ENCODE data around the gene PCGF2. TPM values are rescaled to one million over a fixed set of nuclear protein-coding genes. Genes with fewer than 3 reads are reported as not detected.

Gene PCGF2
- total RNA-seq, 1 experiment from 2014 or later: 95.1 TPM

GRCh38 chr17:38697061-38697820 lies 50.9 kb downstream of the PCGF2 start:
- no peak overlapping the region for H3K4me3 ChIP-seq (ENCODE audit: low read depth, low read length)
- peaks cover 7% of the 10 kb centered on the region for H3K36me3 Mint-ChIP-seq (ENCODE audit: insufficient read depth, unreplicated experiment)
- no peaks in the 10 kb centered on the region for H3K27me3 ChIP-seq (replicated peaks; ENCODE audit: control insufficient read depth, insufficient read depth, low read length)
- ChIA-PET POLR2A (no interaction called here), CTCF (no interaction called here)
- H3K27ac Mint-ChIP-seq (ENCODE audit: unreplicated experiment): no peak overlapping the region
- H3K4me3 Mint-ChIP-seq (ENCODE audit: unreplicated experiment): no peak overlapping the region
- H3K9me3 Mint-ChIP-seq (ENCODE audit: unreplicated experiment): no peaks in the 10 kb centered on the region
- peaks cover 42% of the 10 kb centered on the region for H3K4me1 ChIP-seq
- no peaks in the 10 kb centered on the region for H3K27me3 Mint-ChIP-seq (ENCODE audit: insufficient read depth, unreplicated experiment)
- DNase-seq: no peak
- no TSS peak for BruUV-seq (replicated peaks)
- TF ChIP-seq CTCF (IDR thresholded peaks at IDR 0.05; ENCODE audit: insufficient read depth in 1 of 2, low read depth in 1 of 2, low read length in 1 of 2, severe bottlenecking in 1 of 2, unreplicated experiment in 1 of 2): no peak
- H3K36me3 ChIP-seq (ENCODE audit: control insufficient read depth, insufficient read depth, low read length): no peaks in the 10 kb centered on the region
- H3K4me1 Mint-ChIP-seq (ENCODE audit: low read depth, unreplicated experiment): peaks cover 37% of the 10 kb centered on the region
- intact Hi-C loops (cut with micrococcal nuclease; ENCODE audit: unreplicated experiment): no loop called here
- no peaks in the 10 kb centered on the region for H3K9me3 ChIP-seq

- Mint-ChIP-seq H3K36me3 (ENCODE audit: insufficient read depth, unreplicated experiment) (no peaks in the 10 kb centered on the region), H3K9me3 (ENCODE audit: unreplicated experiment) (no peaks in the 10 kb centered on the region), H3K27me3 (ENCODE audit: insufficient read depth, unreplicated experiment) (no peaks in the 10 kb centered on the region), H3K27ac (ENCODE audit: unreplicated experiment) (no peak overlapping the region), H3K4me3 (ENCODE audit: unreplicated experiment) (no peak overlapping the region), H3K4me1 (ENCODE audit: low read depth, unreplicated experiment) (peaks cover 14% of the 10 kb centered on the region)
- no peaks in the 10 kb centered on the region for H3K36me3 ChIP-seq (ENCODE audit: control insufficient read depth, insufficient read depth, low read length)
- no peak for DNase-seq
- no peak overlapping the region for H3K4me3 ChIP-seq (ENCODE audit: low read depth, low read length)
- BruUV-seq (replicated peaks): no TSS peak
- ChIA-PET POLR2A (no interaction called here), CTCF (no interaction called here)
- H3K27me3 ChIP-seq (replicated peaks; ENCODE audit: control insufficient read depth, insufficient read depth, low read length): no peaks in the 10 kb centered on the region
- intact Hi-C loops (cut with micrococcal nuclease; ENCODE audit: unreplicated experiment): no loop called here
- H3K4me1 ChIP-seq: peaks cover 16% of the 10 kb centered on the region
- no peak for TF ChIP-seq CTCF (IDR thresholded peaks at IDR 0.05; ENCODE audit: insufficient read depth in 1 of 2, low read depth in 1 of 2, low read length in 1 of 2, severe bottlenecking in 1 of 2, unreplicated experiment in 1 of 2)
- H3K9me3 ChIP-seq: no peaks in the 10 kb centered on the region
These were observed 54.3 kb downstream of the PCGF2 start for GRCh38 chr17:38693700-38694329.

- ChIA-PET CTCF (interaction anchor here (0.5 kb wide), 1 partner anchor 17 kb away, joined by 5 read pairs; no protein-coding TSS in a partner anchor), POLR2A (no interaction called here)
- H3K27ac Mint-ChIP-seq (ENCODE audit: unreplicated experiment): no peak overlapping the region
- H3K4me1 Mint-ChIP-seq (ENCODE audit: low read depth, unreplicated experiment): peaks cover 5% of the 10 kb centered on the region
- no peak overlapping the region for H3K4me3 Mint-ChIP-seq (ENCODE audit: unreplicated experiment)
- no peaks in the 10 kb centered on the region for H3K36me3 Mint-ChIP-seq (ENCODE audit: insufficient read depth, unreplicated experiment)
- no peak for TF ChIP-seq CTCF (IDR thresholded peaks at IDR 0.05; ENCODE audit: insufficient read depth in 1 of 2, low read depth in 1 of 2, low read length in 1 of 2, severe bottlenecking in 1 of 2, unreplicated experiment in 1 of 2)
- H3K4me3 ChIP-seq (ENCODE audit: low read depth, low read length): no peak overlapping the region
- intact Hi-C loops (cut with micrococcal nuclease; ENCODE audit: unreplicated experiment): no loop called here
- H3K36me3 ChIP-seq (ENCODE audit: control insufficient read depth, insufficient read depth, low read length): no peaks in the 10 kb centered on the region
- H3K9me3 ChIP-seq: no peaks in the 10 kb centered on the region
- peaks cover 15% of the 10 kb centered on the region for H3K4me1 ChIP-seq
- H3K27me3 Mint-ChIP-seq (ENCODE audit: insufficient read depth, unreplicated experiment): no peaks in the 10 kb centered on the region
- H3K9me3 Mint-ChIP-seq (ENCODE audit: unreplicated experiment): no peaks in the 10 kb centered on the region
- no peaks in the 10 kb centered on the region for H3K27me3 ChIP-seq (replicated peaks; ENCODE audit: control insufficient read depth, insufficient read depth, low read length)
- DNase-seq: no peak
- no TSS peak for BruUV-seq (replicated peaks)
These were observed 57.0 kb downstream of the PCGF2 start for GRCh38 chr17:38691154-38691553.
